ENCODE data around the gene SANBR. TPM values are rescaled to one million over a fixed set of nuclear protein-coding genes. Genes with fewer than 3 reads are reported as not detected.

The SANBR gene
- total and polyA plus RNA-seq, 2 of the 13 experiments (the other 11 are each of a cell fraction or from before 2014, with no cell fraction given) = 9.8 to 20.9 TPM

DNA sequence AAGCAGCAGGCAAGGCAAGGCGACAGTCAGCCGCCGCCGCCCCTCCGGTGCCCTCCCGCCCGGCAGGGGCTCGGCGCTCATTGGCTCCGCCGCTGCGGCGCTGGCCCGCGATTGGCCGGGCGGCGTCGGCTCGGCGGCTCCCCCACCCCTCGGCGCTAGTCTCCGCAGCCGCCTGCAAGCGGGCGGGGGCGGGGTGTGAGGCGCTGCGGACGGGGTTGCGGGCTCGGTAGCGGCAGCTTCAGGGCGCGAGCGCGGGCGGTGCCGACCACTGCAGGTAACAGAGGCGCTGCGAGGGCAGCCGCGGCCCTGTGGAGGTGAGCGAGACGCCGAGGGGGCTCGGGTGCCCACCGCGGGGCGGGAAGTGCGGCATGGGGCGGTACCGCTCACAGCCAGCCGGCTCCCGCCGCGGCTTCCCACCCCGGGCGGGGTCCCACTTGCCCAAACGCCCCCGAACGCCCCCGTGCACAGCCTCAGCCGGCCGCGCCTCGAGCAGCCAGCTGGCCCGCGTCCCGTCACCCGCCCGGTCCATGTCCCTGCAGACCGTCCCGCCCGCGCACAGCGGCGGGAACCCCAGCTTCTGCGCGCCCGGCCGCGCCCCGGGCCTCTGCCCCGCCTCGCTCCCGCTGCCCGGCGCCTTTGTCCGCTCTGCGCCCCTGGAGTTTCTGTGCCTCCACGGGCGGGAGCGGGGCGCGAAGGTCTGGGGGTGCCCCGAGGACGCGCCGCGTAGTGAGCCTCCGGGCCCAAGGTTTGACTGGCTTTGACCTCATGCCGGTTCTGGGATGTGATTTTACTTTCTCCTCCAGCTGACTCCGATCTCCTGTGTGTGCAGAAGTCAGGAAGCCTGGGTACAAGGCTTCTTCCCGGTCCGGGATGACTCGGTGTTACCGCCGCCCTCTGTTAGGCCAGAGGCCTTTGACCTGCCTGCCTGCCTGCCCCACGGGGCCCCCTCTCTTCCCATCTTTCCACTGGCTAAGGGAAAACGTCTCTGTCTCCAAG lies at the start of gene SANBR (continued):
- TF ChIP-seq HMGXB4 (CRISPR knock-in tag; IDR thresholded peaks at IDR 0.05; ENCODE audit: borderline replicate concordance in 1 of 2, low read depth in 1 of 2) (peak; percentile 21 to 83; a peak in 3 of 4 replicates), ZNF367 (CRISPR knock-in tag; IDR thresholded peaks at IDR 0.05; ENCODE audit: borderline replicate concordance) (peak; percentile 62; the same call in 1 of the 2 replicates), KDM5A (IDR thresholded peaks at IDR 0.05; ENCODE audit: borderline replicate concordance, low read length) (peak; percentile 49; the same call in 1 of the 2 replicates), ETV5 (CRISPR knock-in tag; IDR thresholded peaks at IDR 0.05; ENCODE audit: borderline replicate concordance) (peak; percentile 50), ZNF572 (CRISPR knock-in tag; IDR thresholded peaks at IDR 0.05) (0 out of 2 replicates have a peak, but pooled peaks have one; percentile 42), ZNF362 (CRISPR knock-in tag; IDR thresholded peaks at IDR 0.05; ENCODE audit: borderline replicate concordance) (peak; percentile 13; the same call in 1 of the 2 replicates), ZNF430 (CRISPR knock-in tag; IDR thresholded peaks at IDR 0.05) (peak; percentile 86), NCOA1 (CRISPR knock-in tag; IDR thresholded peaks at IDR 0.05) (no peak), ZBTB20 (CRISPR knock-in tag; IDR thresholded peaks at IDR 0.05; ENCODE audit: borderline replicate concordance, low read depth) (no peak; the same call in 1 of the 2 replicates), RXRA (CRISPR knock-in tag; IDR thresholded peaks at IDR 0.05) (peak; percentile 68)
- TF ChIP-seq, protein P1, sequence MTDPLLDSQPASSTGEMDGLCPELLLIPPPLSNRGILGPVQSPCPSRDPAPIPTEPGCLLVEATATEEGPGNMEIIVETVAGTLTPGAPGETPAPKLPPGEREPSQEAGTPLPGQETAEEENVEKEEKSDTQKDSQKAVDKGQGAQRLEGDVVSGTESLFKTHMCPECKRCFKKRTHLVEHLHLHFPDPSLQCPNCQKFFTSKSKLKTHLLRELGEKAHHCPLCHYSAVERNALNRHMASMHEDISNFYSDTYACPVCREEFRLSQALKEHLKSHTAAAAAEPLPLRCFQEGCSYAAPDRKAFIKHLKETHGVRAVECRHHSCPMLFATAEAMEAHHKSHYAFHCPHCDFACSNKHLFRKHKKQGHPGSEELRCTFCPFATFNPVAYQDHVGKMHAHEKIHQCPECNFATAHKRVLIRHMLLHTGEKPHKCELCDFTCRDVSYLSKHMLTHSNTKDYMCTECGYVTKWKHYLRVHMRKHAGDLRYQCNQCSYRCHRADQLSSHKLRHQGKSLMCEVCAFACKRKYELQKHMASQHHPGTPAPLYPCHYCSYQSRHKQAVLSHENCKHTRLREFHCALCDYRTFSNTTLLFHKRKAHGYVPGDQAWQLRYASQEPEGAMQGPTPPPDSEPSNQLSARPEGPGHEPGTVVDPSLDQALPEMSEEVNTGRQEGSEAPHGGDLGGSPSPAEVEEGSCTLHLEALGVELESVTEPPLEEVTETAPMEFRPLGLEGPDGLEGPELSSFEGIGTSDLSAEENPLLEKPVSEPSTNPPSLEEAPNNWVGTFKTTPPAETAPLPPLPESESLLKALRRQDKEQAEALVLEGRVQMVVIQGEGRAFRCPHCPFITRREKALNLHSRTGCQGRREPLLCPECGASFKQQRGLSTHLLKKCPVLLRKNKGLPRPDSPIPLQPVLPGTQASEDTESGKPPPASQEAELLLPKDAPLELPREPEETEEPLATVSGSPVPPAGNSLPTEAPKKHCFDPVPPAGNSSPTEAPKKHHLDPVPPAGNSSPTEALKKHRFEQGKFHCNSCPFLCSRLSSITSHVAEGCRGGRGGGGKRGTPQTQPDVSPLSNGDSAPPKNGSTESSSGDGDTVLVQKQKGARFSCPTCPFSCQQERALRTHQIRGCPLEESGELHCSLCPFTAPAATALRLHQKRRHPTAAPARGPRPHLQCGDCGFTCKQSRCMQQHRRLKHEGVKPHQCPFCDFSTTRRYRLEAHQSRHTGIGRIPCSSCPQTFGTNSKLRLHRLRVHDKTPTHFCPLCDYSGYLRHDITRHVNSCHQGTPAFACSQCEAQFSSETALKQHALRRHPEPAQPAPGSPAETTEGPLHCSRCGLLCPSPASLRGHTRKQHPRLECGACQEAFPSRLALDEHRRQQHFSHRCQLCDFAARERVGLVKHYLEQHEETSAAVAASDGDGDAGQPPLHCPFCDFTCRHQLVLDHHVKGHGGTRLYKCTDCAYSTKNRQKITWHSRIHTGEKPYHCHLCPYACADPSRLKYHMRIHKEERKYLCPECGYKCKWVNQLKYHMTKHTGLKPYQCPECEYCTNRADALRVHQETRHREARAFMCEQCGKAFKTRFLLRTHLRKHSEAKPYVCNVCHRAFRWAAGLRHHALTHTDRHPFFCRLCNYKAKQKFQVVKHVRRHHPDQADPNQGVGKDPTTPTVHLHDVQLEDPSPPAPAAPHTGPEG (CRISPR knock-in tag; IDR thresholded peaks at IDR 0.05) = peak; percentile 99
- TF ChIP-seq, protein P2, sequence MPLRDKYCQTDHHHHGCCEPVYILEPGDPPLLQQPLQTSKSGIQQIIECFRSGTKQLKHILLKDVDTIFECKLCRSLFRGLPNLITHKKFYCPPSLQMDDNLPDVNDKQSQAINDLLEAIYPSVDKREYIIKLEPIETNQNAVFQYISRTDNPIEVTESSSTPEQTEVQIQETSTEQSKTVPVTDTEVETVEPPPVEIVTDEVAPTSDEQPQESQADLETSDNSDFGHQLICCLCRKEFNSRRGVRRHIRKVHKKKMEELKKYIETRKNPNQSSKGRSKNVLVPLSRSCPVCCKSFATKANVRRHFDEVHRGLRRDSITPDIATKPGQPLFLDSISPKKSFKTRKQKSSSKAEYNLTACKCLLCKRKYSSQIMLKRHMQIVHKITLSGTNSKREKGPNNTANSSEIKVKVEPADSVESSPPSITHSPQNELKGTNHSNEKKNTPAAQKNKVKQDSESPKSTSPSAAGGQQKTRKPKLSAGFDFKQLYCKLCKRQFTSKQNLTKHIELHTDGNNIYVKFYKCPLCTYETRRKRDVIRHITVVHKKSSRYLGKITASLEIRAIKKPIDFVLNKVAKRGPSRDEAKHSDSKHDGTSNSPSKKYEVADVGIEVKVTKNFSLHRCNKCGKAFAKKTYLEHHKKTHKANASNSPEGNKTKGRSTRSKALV (CRISPR knock-in tag; IDR thresholded peaks at IDR 0.05) = peak; percentile 34; the same call in 1 of the 2 replicates
- TF ChIP-seq, protein P3, sequence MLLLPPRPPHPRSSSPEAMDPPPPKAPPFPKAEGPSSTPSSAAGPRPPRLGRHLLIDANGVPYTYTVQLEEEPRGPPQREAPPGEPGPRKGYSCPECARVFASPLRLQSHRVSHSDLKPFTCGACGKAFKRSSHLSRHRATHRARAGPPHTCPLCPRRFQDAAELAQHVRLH (CRISPR knock-in tag; IDR thresholded peaks at IDR 0.05; ENCODE audit: borderline replicate concordance, low read depth) = peak; percentile 19; the same call in 1 of the 2 replicates
